RWPE2 (cell line): ENCODE results near the gene SUCO.

Experiments
- ATAC-seq: fragments of 200-7000 bp; cut with Tn5 transposase; 3 replicates; pipeline ENCODE4 v1.9.1; 2021; ENCODE audit warnings: low read depth
- DNase-seq: peaks from one replicate; pipeline ENCODE4 v3.0.0-alpha.2; 2020; ENCODE audit warnings: low spot score
- H3K27ac ChIP-seq: fragments of 450-650 bp; 2 replicates; pipeline ENCODE4 v1.5.1; 2017; ENCODE audit warnings: mild to moderate bottlenecking; ENCODE audit not compliant: poor library complexity, severe bottlenecking
- H3K27me3 ChIP-seq: fragments of 250-450 bp; sonication (Bioruptor Pico); 2 replicates; pipeline ENCODE4 v1.5.1; 2021; ENCODE audit warnings: mild to moderate bottlenecking, moderate library complexity; ENCODE audit not compliant: insufficient read depth, poor library complexity, severe bottlenecking
- H3K36me3 ChIP-seq: fragments of 250-450 bp; sonication (Bioruptor Pico); 2 replicates; pipeline ENCODE4 v1.5.1; 2020; ENCODE audit warnings: low read depth, mild to moderate bottlenecking, moderate library complexity
- H3K4me1 ChIP-seq: fragments of 250-450 bp; sonication (Bioruptor Pico); 2 replicates; pipeline ENCODE4 v1.5.1; 2021; ENCODE audit warnings: mild to moderate bottlenecking, moderate library complexity; ENCODE audit not compliant: insufficient read depth, poor library complexity, severe bottlenecking
- H3K4me3 ChIP-seq: fragments of 250-450 bp; sonication (Bioruptor Pico); 2 replicates; pipeline ENCODE4 v1.5.1; 2021; ENCODE audit warnings: mild to moderate bottlenecking, moderate library complexity; ENCODE audit not compliant: severe bottlenecking
- H3K9me3 ChIP-seq: fragments of 250-450 bp; sonication (Bioruptor Pico); 2 replicates; pipeline ENCODE4 v1.5.1; 2021; ENCODE audit warnings: mild to moderate bottlenecking, moderate library complexity; ENCODE audit not compliant: severe bottlenecking
- CTCF ChIP-seq: fragments of 450-650 bp; IDR thresholded peaks from one replicate; pipeline ENCODE4 v1.5.1; 2017; ENCODE audit warnings: mild to moderate bottlenecking, moderate library complexity; ENCODE audit not compliant: poor library complexity, severe bottlenecking

The SUCO gene

DNA sequence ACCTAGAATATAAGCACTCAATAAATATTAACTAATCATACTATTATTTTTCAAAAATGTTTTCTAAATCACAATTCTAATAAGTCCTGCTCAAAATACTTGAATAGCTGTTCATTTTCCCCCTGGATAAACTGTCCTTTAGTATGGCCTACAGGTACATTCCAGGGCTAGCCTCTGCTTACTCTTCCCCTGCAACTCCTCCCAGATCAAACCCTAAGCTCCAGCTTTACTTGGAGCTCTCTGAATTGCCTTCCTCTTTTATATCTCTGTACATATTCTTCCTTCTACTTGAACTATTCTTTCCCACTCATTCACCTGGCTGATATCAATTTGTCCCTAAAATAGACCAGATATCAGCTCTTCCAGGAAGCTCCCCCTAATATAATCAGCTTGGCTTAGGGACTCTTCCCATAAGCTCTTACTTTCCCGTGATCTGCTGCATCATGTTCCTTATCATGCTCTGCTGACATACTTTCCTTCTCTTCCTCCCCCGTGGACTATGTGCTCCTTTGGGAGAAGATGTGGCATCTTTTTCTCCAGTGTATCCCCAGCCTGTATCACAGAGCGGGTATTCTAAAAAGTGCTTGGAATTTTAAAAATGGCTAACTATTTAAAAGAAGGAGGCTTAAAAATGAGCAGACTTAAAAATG is 46.0 kb upstream of the SUCO start:
- no peaks in the 10 kb centered on the region for H3K9me3 ChIP-seq
- no peak overlapping the region for H3K4me3 ChIP-seq
- no peaks in the 10 kb centered on the region for H3K4me1 ChIP-seq
- no peaks in the 10 kb centered on the region for H3K36me3 ChIP-seq
- H3K27me3 ChIP-seq = no peaks in the 10 kb centered on the region
- no peak overlapping the region for H3K27ac ChIP-seq
- DNase-seq (no peak), ATAC-seq (no peak)
- TF ChIP-seq CTCF = no peak

GRCh38 chr1:172487550-172487949 is 45.4 kb upstream of the SUCO start:
- Histone ChIP-seq H3K36me3 (no peaks in the 10 kb centered on the region), H3K27me3 (no peaks in the 10 kb centered on the region), H3K4me1 (no peaks in the 10 kb centered on the region), H3K4me3 (no peak overlapping the region), H3K27ac (no peak overlapping the region), H3K9me3 (no peaks in the 10 kb centered on the region)
- DNase-seq (no peak), ATAC-seq (no peak)
- no peak for TF ChIP-seq CTCF

DNA sequence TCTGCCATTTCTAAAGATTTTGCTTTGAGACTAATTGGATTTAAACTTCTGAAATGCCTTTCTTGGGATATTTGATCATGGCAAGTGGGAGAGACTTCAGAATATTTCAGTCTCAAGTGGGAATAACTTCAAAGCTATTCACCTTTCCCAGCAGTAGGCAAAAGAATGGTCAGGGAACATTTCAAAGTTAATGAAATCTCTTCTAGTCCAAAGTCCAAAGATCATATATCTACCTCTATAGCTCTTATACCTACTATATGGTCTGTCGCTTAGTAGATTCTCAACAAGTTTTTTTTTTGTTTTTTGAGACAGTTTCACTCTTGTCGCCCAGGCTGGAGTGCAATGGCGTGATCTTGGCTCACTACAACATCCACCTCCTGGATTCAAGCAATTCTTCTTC is 44.6 kb upstream of the SUCO start:
- TF ChIP-seq CTCF = no peak
- no peak overlapping the region for H3K27ac ChIP-seq
- no peak for DNase-seq
- no peaks in the 10 kb centered on the region for H3K4me1 ChIP-seq
- no peak overlapping the region for H3K4me3 ChIP-seq
- no peaks in the 10 kb centered on the region for H3K36me3 ChIP-seq
- ATAC-seq = no peak
- no peaks in the 10 kb centered on the region for H3K9me3 ChIP-seq
- H3K27me3 ChIP-seq = no peaks in the 10 kb centered on the region

DNA sequence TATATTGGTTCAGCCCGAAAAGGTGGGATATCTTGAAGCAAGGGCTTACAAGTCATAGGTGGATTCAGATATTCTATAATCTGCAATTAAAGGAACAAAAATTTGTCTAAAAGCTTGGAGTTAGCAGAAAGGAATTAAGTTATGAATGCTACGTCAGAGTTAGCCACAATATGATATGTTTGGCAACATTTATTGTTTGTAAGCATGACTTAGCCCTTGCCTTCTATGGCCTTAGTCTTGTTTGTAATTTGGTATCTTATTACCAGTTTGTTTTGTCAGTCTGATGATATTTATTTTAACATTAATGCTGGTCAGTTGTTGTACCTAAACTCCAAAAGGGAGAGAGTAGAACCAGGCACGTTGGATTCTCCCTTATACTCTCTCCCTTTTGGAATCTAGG is 43.1 kb upstream of the SUCO start:
- DNase-seq = no peak
- TF ChIP-seq CTCF = no peak
- no peaks in the 10 kb centered on the region for H3K9me3 ChIP-seq
- no peaks in the 10 kb centered on the region for H3K4me1 ChIP-seq
- H3K4me3 ChIP-seq = no peak overlapping the region
- H3K27ac ChIP-seq = no peak overlapping the region
- no peaks in the 10 kb centered on the region for H3K36me3 ChIP-seq
- no peaks in the 10 kb centered on the region for H3K27me3 ChIP-seq
- no peak for ATAC-seq

GRCh38 chr1:172492421-172492820 is 40.5 kb upstream of the SUCO start:
- Histone ChIP-seq H3K4me1 (no peaks in the 10 kb centered on the region), H3K27ac (no peak overlapping the region), H3K36me3 (no peaks in the 10 kb centered on the region), H3K27me3 (no peaks in the 10 kb centered on the region), H3K9me3 (no peaks in the 10 kb centered on the region), H3K4me3 (no peak overlapping the region)
- DNase-seq (no peak), ATAC-seq (no peak)
- no peak for TF ChIP-seq CTCF
